Panc1 (cell line): ENCODE results near the gene SNX2. TPM values are rescaled to one million over a fixed set of nuclear protein-coding genes. Genes with fewer than 3 reads are reported as not detected.

Experiments
- ATAC-seq: fragments of 200-7000 bp; cut with Tn5 transposase; 2 replicates; pipeline ENCODE4 v1.9.1; 2020; ENCODE audit warnings: mild to moderate bottlenecking, moderate library complexity
- BruUV-seq: library from RNA; stranded (reverse); fragments of 400-500 nt; replicated peaks from 2 replicates; lab custom pipeline; 2021; lab: Mats Ljungman, UMichigan
- CTCF ChIA-PET: fragments of 300-600 bp; sonication (Branson Sonifier 250); formaldehyde crosslinking; loops from one replicate; lab custom pipeline; 2022; ENCODE audit warnings: antibody characterized with exemption; lab: Charles Lee
- POLR2A ChIA-PET: fragments of 300-600 bp; sonication (Branson Sonifier 250); formaldehyde crosslinking; loops from one replicate; lab custom pipeline; 2022; ENCODE audit warnings: antibody characterized with exemption; lab: Charles Lee
- DNase-seq: peaks from one replicate; pipeline ENCODE4 v3.0.0-alpha.2; 2010; ENCODE audit warnings: low read depth, low spot score
- H3K27ac ChIP-seq: 2 replicates; pipeline ENCODE4 v1.5.1; 2011; ENCODE audit warnings: mild to moderate bottlenecking, low read length, inconsistent platforms
- H3K27me3 ChIP-seq: fragments of 200-500 bp; sonication (Bioruptor generic); 2 replicates; pipeline ENCODE4 v1.6.0; 2014; ENCODE audit warnings: low read length, inconsistent platforms; ENCODE audit not compliant: control insufficient read depth, insufficient read depth
- H3K36me3 ChIP-seq: fragments of 200-500 bp; sonication (Bioruptor generic); 2 replicates; pipeline ENCODE4 v1.5.1; 2014; ENCODE audit warnings: inconsistent platforms, mild to moderate bottlenecking, low read length, moderate library complexity; ENCODE audit not compliant: control insufficient read depth, insufficient read depth
- H3K4me1 ChIP-seq: 2 replicates; pipeline ENCODE4 v1.5.1; 2011; ENCODE audit warnings: inconsistent platforms, mild to moderate bottlenecking, low read length, moderate library complexity; ENCODE audit not compliant: control insufficient read depth, insufficient read depth
- H3K4me3 ChIP-seq, 2 experiments: 2 replicates each; pipeline ENCODE4 v1.5.1; 2011 to 2012; ENCODE audit warnings: low read depth in 2 of 2, low read length in 2 of 2, mild to moderate bottlenecking in 2 of 2, inconsistent platforms in 1 of 2, moderate library complexity in 1 of 2
- H3K9me3 ChIP-seq: fragments of 200-500 bp; sonication (Bioruptor generic); 2 replicates; pipeline ENCODE4 v1.5.1; 2014; ENCODE audit warnings: low read depth, mild to moderate bottlenecking, inconsistent platforms, low read length, moderate library complexity; ENCODE audit not compliant: control insufficient read depth, insufficient read depth
- CTCF ChIP-seq: fragments of 450-650 bp; IDR thresholded peaks from 2 replicates; pipeline ENCODE4 v1.5.1; 2017; ENCODE audit warnings: mild to moderate bottlenecking
- POLR2AphosphoS5 ChIP-seq: IDR thresholded peaks from 2 replicates; pipeline ENCODE4 v1.6.1; 2012; ENCODE audit warnings: mild to moderate bottlenecking, low read depth, low read length, moderate library complexity
- REST ChIP-seq, 2 experiments: IDR thresholded peaks; 2 replicates each; pipeline ENCODE4 v1.6.1; 2011 to 2012; ENCODE audit warnings: low read depth in 2 of 2, control low read depth in 1 of 2, low read length in 1 of 2, mild to moderate bottlenecking in 1 of 2, moderate library complexity in 1 of 2; ENCODE audit not compliant: insufficient read depth in 1 of 2
- SIN3A ChIP-seq: IDR thresholded peaks from 2 replicates; pipeline ENCODE4 v1.6.1; 2012; ENCODE audit warnings: low read depth, mild to moderate bottlenecking, low read length, moderate library complexity, borderline replicate concordance; ENCODE audit not compliant: insufficient read depth
- TCF7L2 ChIP-seq: IDR thresholded peaks from 2 replicates; pipeline ENCODE4 v1.6.1; 2011; ENCODE audit warnings: mild to moderate bottlenecking, low read depth, low read length, inconsistent platforms
- in situ Hi-C: cut with HindIII; loops from 2 replicates; pipeline ENCODE4 v1.10.0; 2016; ENCODE audit warnings: low sequenced_read_pairs, low pct_unique_long_range_greater_than_20kb
- intact Hi-C: fragments of 100-400 bp; cut with micrococcal nuclease; formaldehyde crosslinking; loops from one replicate; pipeline ENCODE4 v1.10.0; 2022; ENCODE audit not compliant: unreplicated experiment
- total RNA-seq: library from RNA; stranded (reverse); gene quantifications from one replicate; pipeline ENCODE4 v1.2.1, GENCODE V29; 2021; ENCODE audit not compliant: unreplicated experiment

SNX2 gene
- total RNA-seq, 1 experiment from 2014 or later: 66.8 TPM

GRCh38 chr5:122864400-122864799, 89.5 kb downstream of the SNX2 start:
- H3K4me1 ChIP-seq: no peaks in the 10 kb centered on the region
- H3K27ac ChIP-seq: no peak overlapping the region
- H3K36me3 ChIP-seq: no peaks in the 10 kb centered on the region
- DNase-seq (no peak), ATAC-seq (no peak)
- POLR2A ChIA-PET: no interaction called here
- in situ Hi-C loops (no loop called here), intact Hi-C loops (no loop called here)
- TF ChIP-seq REST (IDR thresholded peaks at IDR 0.05; ENCODE audit: insufficient read depth in 1 of 2, low read depth in 2 of 2, low read length in 1 of 2) (no peak), TCF7L2 (no peak), SIN3A (no peak), CTCF (no peak), POLR2AphosphoS5 (no peak)
- H3K9me3 ChIP-seq: no peaks in the 10 kb centered on the region
- BruUV-seq: no TSS peak
- CTCF ChIA-PET: no interaction called here
- H3K4me3 ChIP-seq: no peak overlapping the region
- no peaks in the 10 kb centered on the region for H3K27me3 ChIP-seq

- ChIA-PET POLR2A (no interaction called here), CTCF (no interaction called here)
- TF ChIP-seq TCF7L2 (no peak), POLR2AphosphoS5 (no peak), REST (IDR thresholded peaks at IDR 0.05; ENCODE audit: insufficient read depth in 1 of 2, low read depth in 2 of 2, low read length in 1 of 2) (no peak), SIN3A (no peak), CTCF (no peak)
- no peaks in the 10 kb centered on the region for H3K9me3 ChIP-seq
- in situ Hi-C loops (no loop called here), intact Hi-C loops (no loop called here)
- no TSS peak for BruUV-seq
- H3K36me3 ChIP-seq: no peaks in the 10 kb centered on the region
- DNase-seq: no peak
- no peaks in the 10 kb centered on the region for H3K27me3 ChIP-seq
- H3K27ac ChIP-seq: no peak overlapping the region
- no peak overlapping the region for H3K4me3 ChIP-seq
- ATAC-seq: no peak
- H3K4me1 ChIP-seq: no peaks in the 10 kb centered on the region
Measured at GRCh38 chr5:122864842-122865241, 90.0 kb downstream of the SNX2 start.
